SK-N-SH (cell line): Measurements from ENCODE around the gene DECR2. TPM values are rescaled to one million over a fixed set of nuclear protein-coding genes. Genes with fewer than 3 reads are reported as not detected.
"Not testable (repeated sequence)": the region's sequence is repeated elsewhere in the genome, so short reads cannot be mapped to it uniquely, and the experiment has no call there.

ENCODE experiments used
- CTCF ChIA-PET: fragments of 300-600, 350-600 bp; formaldehyde crosslinking; extraction: SDS; loops from one replicate; lab custom pipeline; 2021; lab: Yijun Ruan, JAX
- POLR2A ChIA-PET: fragments of 350-600 bp; sonication (Branson Sonifier 250); formaldehyde crosslinking; extraction: SDS; loops from one replicate; lab custom pipeline; 2020; ENCODE audit warnings: antibody characterized with exemption, inconsistent platforms; lab: Yijun Ruan, JAX
- DNase-seq: peaks from one replicate; pipeline ENCODE4 v3.0.0; 2012
- H2AFZ ChIP-seq: fragments of 200-600 bp; sonication (generic); 2 replicates; pipeline ENCODE4 v1.8.1; 2016; ENCODE audit warnings: antibody characterized with exemption, mild to moderate bottlenecking, low read depth
- H3F3A ChIP-seq: fragments of 200-600 bp; sonication (generic); replicated peaks from 2 replicates; pipeline ENCODE3; 2016; ENCODE audit warnings: antibody characterized with exemption, mild to moderate bottlenecking; ENCODE audit not compliant: insufficient read depth
- H3K27ac ChIP-seq, 2 experiments: fragments of 200-500 bp in 1 of 2; fragments of 200-600 bp in 1 of 2; sonication (Bioruptor generic) in 1 of 2; sonication (generic), shearing (Covaris generic) in 1 of 2; 2 replicates each; pipeline versions ENCODE4 v1.5.1 to v1.6.1; 2014 to 2016; ENCODE audit warnings: low read depth in 2 of 2, inconsistent platforms in 1 of 2, low read length in 1 of 2, mild to moderate bottlenecking in 1 of 2, mixed read lengths in 1 of 2
- H3K27me3 ChIP-seq: fragments of 200-600 bp; sonication (generic), shearing (Covaris generic); 2 replicates; pipeline ENCODE4 v1.6.1; 2016; ENCODE audit warnings: mixed run types; ENCODE audit not compliant: insufficient read depth
- H3K36me3 ChIP-seq, 2 experiments: fragments of 200-500 bp in 1 of 2; fragments of 200-600 bp in 1 of 2; sonication (Bioruptor generic) in 1 of 2; sonication (generic) in 1 of 2; replicated peaks in 1 of 2; 2 replicates each; pipeline versions ENCODE3 to v1.5.1; 2014 to 2016; ENCODE audit warnings: low read length in 1 of 2, mild to moderate bottlenecking in 1 of 2; ENCODE audit not compliant: insufficient read depth in 2 of 2, control insufficient read depth in 1 of 2
- H3K4me1 ChIP-seq, 2 experiments: fragments of 200-500 bp in 1 of 2; fragments of 200-600 bp in 1 of 2; sonication (Bioruptor generic) in 1 of 2; sonication (generic), shearing (Covaris generic) in 1 of 2; 2 replicates each; pipeline versions ENCODE4 v1.5.1 to v1.6.1; 2014 to 2016; ENCODE audit warnings: low read depth in 1 of 2, low read length in 1 of 2, mixed run types in 1 of 2; ENCODE audit not compliant: insufficient read depth in 2 of 2, control insufficient read depth in 1 of 2
- H3K4me2 ChIP-seq: fragments of 200-600 bp; sonication (generic), shearing (Covaris generic); 2 replicates; pipeline ENCODE4 v1.6.1; 2017; ENCODE audit warnings: mixed run types
- H3K4me3 ChIP-seq, 2 experiments: fragments of 200-500 bp in 1 of 2; fragments of 200-600 bp in 1 of 2; sonication (Bioruptor generic) in 1 of 2; sonication (generic), shearing (Covaris generic) in 1 of 2; 2 replicates each; pipeline versions ENCODE4 v1.5.1 to v1.8.1; 2014 to 2016; ENCODE audit warnings: low read depth in 2 of 2, inconsistent platforms in 1 of 2, low read length in 1 of 2, mild to moderate bottlenecking in 1 of 2, mixed read lengths in 1 of 2, moderate library complexity in 1 of 2
- H3K79me2 ChIP-seq: fragments of 200-600 bp; sonication (generic); 2 replicates; pipeline ENCODE4 v1.8.1; 2017; ENCODE audit warnings: mild to moderate bottlenecking; ENCODE audit not compliant: insufficient read depth
- H3K9ac ChIP-seq: fragments of 200-600 bp; sonication (generic); 2 replicates; pipeline ENCODE4 v1.6.1; 2017; ENCODE audit warnings: mixed run types
- H3K9me2 ChIP-seq: fragments of 200-600 bp; sonication (generic); 2 replicates; pipeline ENCODE4 v1.6.1; 2017; ENCODE audit warnings: mixed run types
- H3K9me3 ChIP-seq: fragments of 200-600 bp; sonication (generic); 2 replicates; pipeline ENCODE4 v1.6.1; 2017; ENCODE audit warnings: mixed run types, mild to moderate bottlenecking, moderate library complexity
- H4K20me1 ChIP-seq: fragments of 200-600 bp; sonication (generic); 2 replicates; pipeline ENCODE4 v1.6.1; 2017; ENCODE audit warnings: mild to moderate bottlenecking, mixed run types; ENCODE audit not compliant: insufficient read depth
- CHD2 ChIP-seq: fragments of 150-350 bp; IDR thresholded peaks from 2 replicates; pipeline ENCODE4 v1.6.1; 2018; ENCODE audit warnings: low read length; ENCODE audit not compliant: partially characterized antibody
- EZH2phosphoT487 ChIP-seq: fragments of 200-600 bp; sonication (generic); IDR thresholded peaks from 2 replicates; pipeline ENCODE4 v1.6.1; 2017; ENCODE audit warnings: low read depth, mixed run types, mild to moderate bottlenecking, antibody characterized with exemption, moderate library complexity, borderline replicate concordance
- FOSL2 ChIP-seq: IDR thresholded peaks from 2 replicates; pipeline ENCODE4 v1.4.0; 2012; ENCODE audit warnings: low read depth, mild to moderate bottlenecking, moderate library complexity, borderline replicate concordance
- GABPA ChIP-seq: IDR thresholded peaks from 2 replicates; pipeline ENCODE4 v1.4.0; 2012; ENCODE audit warnings: low read depth, mild to moderate bottlenecking
- JUND ChIP-seq: IDR thresholded peaks from 2 replicates; pipeline ENCODE4 v1.4.0; 2012
- NFIC ChIP-seq: IDR thresholded peaks from 2 replicates; pipeline ENCODE4 v1.4.0; 2012; ENCODE audit warnings: borderline replicate concordance
- RCOR1 ChIP-seq: fragments of 150-350 bp; IDR thresholded peaks from 2 replicates; pipeline ENCODE4 v1.6.1; 2017; ENCODE audit warnings: antibody characterized with exemption, low read length
- TAF1 ChIP-seq: IDR thresholded peaks from 2 replicates; pipeline ENCODE4 v1.6.1; 2012; ENCODE audit warnings: low read depth, mild to moderate bottlenecking, low read length, moderate library complexity, borderline replicate concordance
- USF2 ChIP-seq: fragments of 150-350 bp; IDR thresholded peaks from 2 replicates; pipeline ENCODE4 v1.6.1; 2017; ENCODE audit warnings: antibody characterized with exemption, low read length, low read depth, borderline replicate concordance
- YY1 ChIP-seq: IDR thresholded peaks from 2 replicates; pipeline ENCODE4 v1.4.0; 2012; ENCODE audit warnings: low read depth, mild to moderate bottlenecking
- WGBS: methylation state at CpG from one replicate; pipeline ENCODE4 v1.1.6; 2017; ENCODE audit warnings: low lambda C conversion rate; 5-methylcytosine and 5-hydroxymethylcytosine counted together
- polyA plus RNA-seq, 3 experiments: library from polyadenylated mRNA; depleted of rRNA; stranded (reverse); fragments of >200 nt; gene quantifications; 2 replicates each; pipeline ENCODE4 v1.2.3, GENCODE V29; 2012

The DECR2 gene
- polyA plus RNA-seq, 1 of the 3 experiments (the other 2 are of a cell fraction) = 53.0 TPM

- Histone ChIP-seq H3K4me3 (no peak overlapping the region), H3K36me3 (peaks cover 0 to 10% of the 10 kb centered on the region in 2 experiments), H2AFZ (no peak overlapping the region), H3K4me1 (no peaks in the 10 kb centered on the region), H3K9ac (no peak overlapping the region), H3K9me3 (no peaks in the 10 kb centered on the region), H3K27ac (no peak overlapping the region), H3K9me2 (no peaks in the 10 kb centered on the region), H4K20me1 (no peaks in the 10 kb centered on the region), H3K27me3 (no peaks in the 10 kb centered on the region), H3K79me2 (no peaks in the 10 kb centered on the region), H3K4me2 (no peak overlapping the region), H3F3A (no peaks in the 10 kb centered on the region)
- no peak for DNase-seq
- WGBS = 91% methylated on average over 18 of the region's 21 CpGs
- POLR2A ChIA-PET = no interaction called here
- TF ChIP-seq GABPA = no peak
- TF ChIP-seq FOSL2 = no peak
- no peak for TF ChIP-seq USF2
- no peak for TF ChIP-seq JUND
- TF ChIP-seq YY1 = no peak
- no peak for TF ChIP-seq TAF1
- TF ChIP-seq RCOR1 = no peak
- no peak for TF ChIP-seq CHD2
- TF ChIP-seq EZH2phosphoT487 = no peak
- no peak for TF ChIP-seq NFIC
- CTCF ChIA-PET = interaction anchor here (1.1 kb wide), 2 partner anchors 16 to 23 kb away, joined by 3 to 4 read pairs; no protein-coding TSS in a partner anchor
Measured at GRCh38 chr16:414395-415169, 12.9 kb downstream of the DECR2 start.

GRCh38 chr16:415170-415498, 13.4 kb downstream of the DECR2 start:
- H3K27ac ChIP-seq, H3K4me2 ChIP-seq, H3K9ac ChIP-seq, H3K4me1 ChIP-seq, DNase-seq, H3K27me3 ChIP-seq, H3K9me2 ChIP-seq, H3K4me3 ChIP-seq, H2AFZ ChIP-seq, H3K36me3 ChIP-seq, H3K9me3 ChIP-seq, H3K79me2 ChIP-seq, CTCF ChIA-PET, POLR2A ChIA-PET, H4K20me1 ChIP-seq, H3F3A ChIP-seq: not testable (repeated sequence)
- WGBS = 93% methylated on average over 3 of the region's 3 CpGs

- POLR2A ChIA-PET = interaction anchor here (0.5 kb wide), 1 partner anchor 227 kb away, joined by 3 read pairs; no protein-coding TSS in a partner anchor
- H3K9ac ChIP-seq, H4K20me1 ChIP-seq, DNase-seq, H2AFZ ChIP-seq, H3K9me2 ChIP-seq, H3K27me3 ChIP-seq, CTCF ChIA-PET, H3K36me3 ChIP-seq, H3K4me2 ChIP-seq, H3K27ac ChIP-seq, H3K4me3 ChIP-seq, H3K9me3 ChIP-seq: not testable (repeated sequence)
- Histone ChIP-seq H3K79me2 (peaks cover 10% of the 10 kb centered on the region), H3K4me1 (peaks cover 10 to 14% of the 10 kb centered on the region in 2 experiments; a peak in 3 of 4 replicates), H3F3A (peaks cover 20% of the 10 kb centered on the region)
- WGBS = 92% methylated on average over 13 of the region's 13 CpGs
Measured at GRCh38 chr16:422179-422578, 20.5 kb downstream of the DECR2 start.
